Small intestine (tissue), 7 donors: ENCODE data around the gene MAMLD1. TPM values are rescaled to one million over a fixed set of nuclear protein-coding genes. Genes with fewer than 3 reads are reported as not detected.
A peak's percentile ranks its signal among the peaks of the same experiment; 100 is the strongest.
"Not testable (repeated sequence)": the region's sequence is repeated elsewhere in the genome, so short reads cannot be mapped to it uniquely, and the experiment has no call there.

Experiments used
- DNase-seq, 2 donors: peaks; one replicate each; pipeline versions ENCODE4 v3.0.0 to v3.0.0-alpha.2; 2013
- FAIRE-seq: peaks from 2 replicates; lab custom pipeline; 2012; peaks lifted over from hg19 to GRCh38; lab: Jason Lieb, UNC
- H3K27ac ChIP-seq, 3 donors: one replicate each; pipeline ENCODE4 v1.5.1; 2013; ENCODE audit warnings: low read length in 2 of 3, mild to moderate bottlenecking in 2 of 3, control low read depth in 1 of 3, inconsistent platforms in 1 of 3, low read depth in 1 of 3, moderate library complexity in 1 of 3
- H3K27me3 ChIP-seq, 3 donors: one replicate each; pipeline ENCODE4 v1.6.1; 2013; ENCODE audit warnings: low read length in 3 of 3, inconsistent platforms in 1 of 3; ENCODE audit not compliant: control insufficient read depth in 3 of 3, insufficient read depth in 3 of 3
- H3K36me3 ChIP-seq, 3 donors: one replicate each; pipeline ENCODE4 v1.6.1; 2013; ENCODE audit warnings: low read length in 3 of 3, inconsistent platforms in 1 of 3, low read depth in 1 of 3, mild to moderate bottlenecking in 1 of 3, moderate library complexity in 1 of 3; ENCODE audit not compliant: control insufficient read depth in 3 of 3, insufficient read depth in 2 of 3
- H3K4me1 ChIP-seq, 3 donors: one replicate each; pipeline ENCODE4 v1.6.1; 2013; ENCODE audit warnings: low read length in 2 of 3, inconsistent platforms in 1 of 3, low read depth in 1 of 3, mild to moderate bottlenecking in 1 of 3, moderate library complexity in 1 of 3; ENCODE audit not compliant: control insufficient read depth in 3 of 3, insufficient read depth in 2 of 3
- H3K4me3 ChIP-seq, 3 donors: one replicate each; pipeline ENCODE4 v1.5.1; 2013; ENCODE audit warnings: low read length in 3 of 3, control low read depth in 1 of 3, inconsistent platforms in 1 of 3, low read depth in 1 of 3, mild to moderate bottlenecking in 1 of 3, moderate library complexity in 1 of 3
- H3K9me3 ChIP-seq, 2 donors: one replicate each; pipeline ENCODE4 v1.6.1; 2013; ENCODE audit warnings: low read depth in 1 of 2, low read length in 1 of 2; ENCODE audit not compliant: control insufficient read depth in 2 of 2, insufficient read depth in 1 of 2
- WGBS, 3 donors: extraction: QIAGEN DNeasy Blood & Tissue Kit; methylation state at CpG; one replicate each; pipeline ENCODE4 v1.1.7; 2013; 5-methylcytosine and 5-hydroxymethylcytosine counted together
- polyA plus RNA-seq, 4 donors: library from polyadenylated mRNA; stranded (reverse) in 3 of 4; unstranded in 1 of 4; fragments of 200-250 nt in 3 of 4; fragments of 120-200 nt in 1 of 4; gene quantifications; one replicate each; pipeline versions ENCODE4 v1.2.1 to v1.2.3, GENCODE V29; 2013
- donor health status: healthy with polysubstance abuse.
- donor health status: control.
- donor health status: control.
- donor health status: Bipolar disorder and iron deficiency.
- donor health status: healthy.

MAMLD1 gene
- polyA plus RNA-seq, 4 donors: 0.81 to 2.2 (median 1.4) TPM; not detected in 1

DNA sequence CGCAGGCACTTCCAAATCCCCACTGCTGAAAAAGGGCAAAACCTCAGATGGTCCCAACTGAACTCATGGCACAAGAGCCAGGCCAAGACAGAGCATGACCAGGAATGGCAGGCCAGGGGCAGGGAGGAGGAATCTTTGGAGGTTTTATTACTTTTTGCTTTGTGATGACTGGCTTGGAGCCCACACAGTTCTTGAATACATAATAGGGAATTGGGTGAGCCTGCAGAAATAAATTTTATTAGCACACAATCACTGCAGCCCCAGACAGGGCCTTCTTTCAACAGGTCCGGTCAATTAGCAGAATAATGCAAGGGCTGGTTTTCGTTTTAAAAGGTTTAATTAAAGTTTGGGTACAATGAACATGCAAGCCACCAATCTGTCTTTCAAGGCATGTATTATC, 23.4 kb upstream of the MAMLD1 start:
- DNase-seq: no peak

DNA sequence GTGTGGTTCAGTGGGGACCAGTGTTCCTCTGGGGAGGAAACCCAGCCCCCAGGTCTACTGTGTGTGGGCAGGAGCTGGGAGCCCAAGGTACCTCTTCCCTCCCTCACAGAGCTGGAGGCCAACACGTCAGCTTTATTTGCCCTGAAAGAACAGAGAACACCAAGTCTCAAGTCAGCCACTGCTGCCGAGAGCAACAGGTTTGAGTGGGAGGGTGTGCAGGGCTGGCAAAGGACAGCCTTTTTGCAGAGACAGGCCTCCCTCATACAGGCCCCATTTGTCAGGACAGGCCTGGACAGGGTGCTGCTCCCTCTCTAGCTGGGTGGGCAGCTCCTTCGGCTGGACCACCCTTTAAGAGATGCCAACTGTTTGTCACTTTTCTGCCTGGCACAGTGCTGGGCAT, 22.8 kb upstream of the MAMLD1 start:
- not testable (repeated sequence) for H3K4me3 ChIP-seq, H3K36me3 ChIP-seq, H3K27ac ChIP-seq, H3K4me1 ChIP-seq, H3K27me3 ChIP-seq, FAIRE-seq, H3K9me3 ChIP-seq, DNase-seq
- 72 to 85% (median 84%) methylated on average over 3 of the region's 3 CpGs for WGBS, 3 donors

More for the DNA sequence above, 23.4 kb upstream of the MAMLD1 start:
- Histone ChIP-seq H3K36me3 (no peaks in the 10 kb centered on the region), H3K27ac (no peak overlapping the region), H3K4me3 (no peak overlapping the region), H3K27me3 (no peaks in the 10 kb centered on the region), H3K4me1 (no peaks in the 10 kb centered on the region), H3K9me3 (no peaks in the 10 kb centered on the region)
- no peak for FAIRE-seq
- 77 to 92% (median 88%) methylated on average over 3 of the region's 3 CpGs for WGBS, 3 donors

DNA sequence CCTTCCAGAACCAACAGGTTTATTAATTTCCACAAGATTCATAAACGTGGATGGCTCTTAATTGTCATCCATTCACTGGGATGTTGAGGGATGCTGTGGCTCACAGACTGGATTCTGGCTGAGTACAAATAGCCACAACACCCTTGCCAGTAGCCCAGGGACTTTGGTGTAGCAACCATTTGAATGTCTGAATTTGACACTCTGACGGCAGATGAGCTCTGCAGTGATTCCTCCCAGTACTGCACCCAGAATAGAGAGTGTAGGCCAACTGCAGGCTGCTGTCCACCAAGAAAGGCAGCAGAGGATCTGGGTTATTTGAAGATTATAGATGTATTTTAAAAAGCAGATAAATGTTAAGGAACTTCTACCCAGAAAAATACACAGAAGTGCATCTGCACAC, 15.6 kb upstream of the MAMLD1 start:
- Histone ChIP-seq H3K4me3 (no peak overlapping the region), H3K4me1 (no peaks in the 10 kb centered on the region), H3K27ac (no peak overlapping the region), H3K36me3 (no peaks in the 10 kb centered on the region), H3K27me3 (no peaks in the 10 kb centered on the region), H3K9me3 (no peaks in the 10 kb centered on the region)
- FAIRE-seq: no peak
- DNase-seq: no peak
- 66 to 73% (median 68%) methylated on average over 2 of the region's 2 CpGs for WGBS, 3 donors

DNA sequence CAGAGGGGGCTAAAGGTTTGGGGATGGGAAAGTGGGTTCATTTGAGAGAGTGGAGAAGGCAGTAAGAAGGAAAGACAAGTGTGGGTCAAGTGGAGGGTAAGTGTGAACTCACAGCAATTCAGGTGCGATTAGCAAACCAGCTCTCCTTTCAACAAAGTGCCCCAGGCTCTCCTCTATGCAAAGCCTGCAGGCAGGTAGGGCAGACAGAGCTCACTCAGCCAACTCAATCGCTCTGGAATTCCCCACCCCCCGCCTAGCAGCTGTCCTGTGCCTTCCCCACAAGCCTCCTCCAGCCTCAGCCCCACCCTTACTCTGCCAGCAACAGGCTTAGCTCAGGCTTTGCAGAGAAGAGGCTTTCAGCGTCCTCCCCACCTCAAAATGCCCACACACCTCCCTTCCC, 14.8 kb upstream of the MAMLD1 start:
- FAIRE-seq (no peak), DNase-seq (peak in 1 of 2 donors; percentile 16)
- Histone ChIP-seq H3K36me3 (no peaks in the 10 kb centered on the region), H3K4me1 (no peaks in the 10 kb centered on the region), H3K27me3 (no peaks in the 10 kb centered on the region), H3K27ac (no peak overlapping the region), H3K4me3 (no peak overlapping the region), H3K9me3 (no peaks in the 10 kb centered on the region)
- WGBS, 3 donors: 19 to 38% (median 24%) methylated on average over 3 to 4 of the region's 4 CpGs

DNA sequence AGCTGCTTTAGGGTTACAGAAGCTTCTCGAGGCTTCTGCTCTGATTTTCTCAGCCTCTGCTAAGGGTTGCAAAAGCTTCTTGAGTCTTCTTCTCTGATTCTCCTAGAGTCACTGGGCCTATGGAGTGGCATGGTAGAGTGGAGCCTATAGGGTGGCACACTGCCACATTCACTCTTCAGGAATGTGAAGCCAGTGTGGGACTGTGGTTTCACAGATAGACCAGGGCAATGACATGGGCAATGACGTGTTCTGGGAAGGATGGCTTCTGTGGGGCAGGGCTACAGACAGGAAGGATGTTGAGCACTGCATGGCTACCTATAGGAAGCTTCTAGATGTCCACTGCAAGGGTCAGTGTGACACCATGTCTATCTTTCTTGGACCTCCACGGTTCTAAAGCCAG, 11.0 kb upstream of the MAMLD1 start:
- Histone ChIP-seq H3K9me3 (no peaks in the 10 kb centered on the region), H3K4me3 (no peak overlapping the region), H3K36me3 (no peaks in the 10 kb centered on the region), H3K27ac (no peak overlapping the region), H3K27me3 (no peaks in the 10 kb centered on the region), H3K4me1 (no peaks in the 10 kb centered on the region)
- WGBS, 3 donors: 46 to 78% (median 71%) methylated on average over 3 of the region's 3 CpGs
- FAIRE-seq (no peak), DNase-seq (no peak)

DNA sequence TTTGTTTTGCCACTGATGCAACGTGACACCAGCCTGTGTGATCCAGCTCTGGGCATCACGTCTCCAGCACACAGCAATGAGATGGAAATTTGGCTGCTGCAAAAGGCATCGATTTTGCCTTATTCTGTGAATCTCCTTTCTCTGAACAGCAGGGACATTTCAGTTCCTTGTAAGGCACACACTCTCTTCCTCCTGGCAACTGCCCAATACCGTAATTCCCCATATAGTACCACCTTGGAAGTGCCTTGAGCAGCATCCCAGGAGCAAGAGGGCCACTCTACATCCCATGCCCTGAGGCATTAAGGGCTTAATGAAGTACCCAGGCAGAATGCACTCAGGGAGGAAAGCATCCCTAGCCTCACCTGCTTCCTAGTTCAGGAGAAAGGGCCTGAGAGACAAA, 10.5 kb upstream of the MAMLD1 start:
- Histone ChIP-seq H3K27me3 (no peaks in the 10 kb centered on the region), H3K36me3 (no peaks in the 10 kb centered on the region), H3K4me1 (no peaks in the 10 kb centered on the region), H3K27ac (no peak overlapping the region), H3K4me3 (no peak overlapping the region), H3K9me3 (no peaks in the 10 kb centered on the region)
- FAIRE-seq (no peak), DNase-seq (no peak)
- WGBS, 3 donors: 48 to 60% (median 54%) methylated on average over 4 of the region's 4 CpGs

DNA sequence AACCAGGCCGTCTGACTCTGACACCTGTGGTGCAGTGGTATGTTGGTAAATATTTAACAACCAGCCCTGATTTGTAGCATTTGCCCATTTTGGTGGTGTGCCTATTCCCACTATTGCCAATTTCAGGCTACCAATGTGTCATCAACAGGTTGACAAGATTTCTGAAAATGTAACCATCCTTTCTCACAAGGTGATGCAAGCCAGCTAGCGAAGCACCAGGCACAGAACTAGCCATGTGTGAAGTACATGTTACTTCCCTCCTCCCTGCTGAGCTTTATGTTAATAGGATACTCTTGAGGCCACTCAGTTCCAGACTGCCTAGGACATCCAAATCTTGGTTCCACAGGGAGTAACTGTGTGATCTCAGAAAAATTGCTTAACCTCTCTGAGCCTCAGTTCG, 7.2 kb upstream of the MAMLD1 start:
- WGBS, 3 donors: 63 to 81% (median 76%) methylated on average over 3 of the region's 3 CpGs
- FAIRE-seq: no peak
- Histone ChIP-seq H3K9me3 (no peaks in the 10 kb centered on the region), H3K4me3 (no peak overlapping the region), H3K4me1 (peaks cover 0 to under 1% (median 0%) of the 10 kb centered on the region in 3 donors), H3K36me3 (no peaks in the 10 kb centered on the region), H3K27ac (no peak overlapping the region), H3K27me3 (peaks cover 0 to 8% (median 0%) of the 10 kb centered on the region in 3 donors)
- no peak for DNase-seq

DNA sequence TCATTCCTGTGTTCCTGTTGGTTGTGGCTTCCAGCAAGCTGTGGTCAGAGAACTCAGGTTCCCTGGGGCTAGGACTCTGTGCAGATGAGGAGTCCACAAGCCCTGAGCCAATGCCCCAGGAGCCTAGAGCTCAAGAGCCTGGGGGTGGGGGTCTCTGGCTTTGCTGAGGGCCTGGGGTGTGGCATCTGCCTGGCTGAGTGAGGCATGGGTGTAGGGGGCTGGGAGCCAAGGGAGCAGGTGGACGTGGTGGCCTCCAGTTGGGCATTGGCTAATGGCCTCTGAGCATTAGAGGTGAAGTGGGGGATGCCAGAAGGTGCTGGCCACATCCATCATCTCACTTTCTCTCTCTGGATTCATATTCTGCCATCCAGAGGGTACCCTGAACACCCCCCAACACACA, 5.3 kb upstream of the MAMLD1 start:
- H3K36me3 ChIP-seq: no peaks in the 10 kb centered on the region
- no peaks in the 10 kb centered on the region for H3K9me3 ChIP-seq
- no peak overlapping the region for H3K27ac ChIP-seq
- 0 to 68% (median 33%) methylated on average over 1 of the region's 1 CpG for WGBS, 3 donors
- DNase-seq: no peak
- FAIRE-seq: no peak
- H3K4me3 ChIP-seq: no peak overlapping the region
- peaks cover 0 to 14% (median 0%) of the 10 kb centered on the region in 3 donors for H3K4me1 ChIP-seq
- H3K27me3 ChIP-seq: peaks cover 0 to 27% (median 3%) of the 10 kb centered on the region in 3 donors

DNA sequence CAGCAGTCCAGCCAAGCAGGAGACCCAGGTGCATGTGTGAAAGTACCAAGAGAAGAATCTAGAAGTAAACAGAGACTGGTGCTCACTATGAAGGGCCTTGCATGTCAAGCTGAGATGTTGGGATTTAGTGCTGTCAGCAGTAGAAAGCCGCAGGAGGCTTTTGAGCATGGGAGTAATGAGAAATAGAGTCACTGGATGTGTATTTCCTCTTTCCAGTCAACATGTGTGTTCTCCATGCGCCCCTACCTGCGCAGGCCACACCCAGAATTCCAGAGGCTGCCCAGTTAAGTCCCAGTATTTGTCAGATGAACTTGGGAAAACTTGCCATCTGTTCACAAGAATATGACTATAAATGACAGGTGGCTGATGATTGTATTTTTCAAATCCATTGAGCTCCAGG, 4.5 kb upstream of the MAMLD1 start:
- no peaks in the 10 kb centered on the region for H3K9me3 ChIP-seq
- no peak overlapping the region for H3K4me3 ChIP-seq
- H3K27ac ChIP-seq: no peak overlapping the region
- DNase-seq: no peak
- 77 to 98% (median 97%) methylated on average over 3 of the region's 3 CpGs for WGBS, 3 donors
- peaks cover 0 to 29% (median 3%) of the 10 kb centered on the region in 3 donors for H3K27me3 ChIP-seq
- no peak for FAIRE-seq
- H3K4me1 ChIP-seq: peaks cover 0 to 14% (median 0%) of the 10 kb centered on the region in 3 donors
- H3K36me3 ChIP-seq: no peaks in the 10 kb centered on the region
